ENCODE results near the gene ADPRM. TPM values are rescaled to one million over a fixed set of nuclear protein-coding genes. Genes with fewer than 3 reads are reported as not detected.

ADPRM gene
- total RNA-seq, 1 donor from 2014 or later: 9.2 TPM

DNA sequence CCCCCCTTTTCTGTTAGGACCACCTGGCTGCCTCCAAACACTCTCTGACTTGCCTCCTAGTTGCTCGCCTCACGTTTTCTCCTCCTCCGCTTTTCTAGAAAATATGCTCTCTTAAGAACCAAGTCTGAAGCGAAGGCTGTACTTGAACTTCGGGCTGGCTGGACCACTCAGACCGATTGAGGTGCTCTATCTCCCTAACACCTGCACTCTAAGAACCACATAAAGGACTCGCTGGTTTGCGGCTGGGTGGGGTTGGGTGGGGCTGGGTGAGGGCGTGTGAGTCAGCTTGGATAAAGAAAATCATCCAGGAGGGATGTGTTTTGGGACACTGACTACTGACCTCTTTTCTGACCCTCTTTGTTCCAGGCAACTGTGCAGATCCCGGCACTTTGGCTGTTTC is 55.3 kb downstream of the ADPRM start:
- TF ChIP-seq, protein P1, sequence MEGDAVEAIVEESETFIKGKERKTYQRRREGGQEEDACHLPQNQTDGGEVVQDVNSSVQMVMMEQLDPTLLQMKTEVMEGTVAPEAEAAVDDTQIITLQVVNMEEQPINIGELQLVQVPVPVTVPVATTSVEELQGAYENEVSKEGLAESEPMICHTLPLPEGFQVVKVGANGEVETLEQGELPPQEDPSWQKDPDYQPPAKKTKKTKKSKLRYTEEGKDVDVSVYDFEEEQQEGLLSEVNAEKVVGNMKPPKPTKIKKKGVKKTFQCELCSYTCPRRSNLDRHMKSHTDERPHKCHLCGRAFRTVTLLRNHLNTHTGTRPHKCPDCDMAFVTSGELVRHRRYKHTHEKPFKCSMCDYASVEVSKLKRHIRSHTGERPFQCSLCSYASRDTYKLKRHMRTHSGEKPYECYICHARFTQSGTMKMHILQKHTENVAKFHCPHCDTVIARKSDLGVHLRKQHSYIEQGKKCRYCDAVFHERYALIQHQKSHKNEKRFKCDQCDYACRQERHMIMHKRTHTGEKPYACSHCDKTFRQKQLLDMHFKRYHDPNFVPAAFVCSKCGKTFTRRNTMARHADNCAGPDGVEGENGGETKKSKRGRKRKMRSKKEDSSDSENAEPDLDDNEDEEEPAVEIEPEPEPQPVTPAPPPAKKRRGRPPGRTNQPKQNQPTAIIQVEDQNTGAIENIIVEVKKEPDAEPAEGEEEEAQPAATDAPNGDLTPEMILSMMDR (IDR thresholded peaks at IDR 0.05; ENCODE audit: unreplicated experiment): no peak
- H3K27me3 Mint-ChIP-seq: peaks cover 65% of the 10 kb centered on the region
- H3K27ac Mint-ChIP-seq: no peak overlapping the region
- no peaks in the 10 kb centered on the region for H3K36me3 Mint-ChIP-seq (ENCODE audit: insufficient read depth)
- DNase-seq (ENCODE audit: low spot score, unreplicated experiment): no peak
- peaks cover 24% of the 10 kb centered on the region for H3K4me1 Mint-ChIP-seq (ENCODE audit: low read depth)
- H3K9me3 Mint-ChIP-seq (ENCODE audit: low read depth): no peaks in the 10 kb centered on the region
- H3K4me3 Mint-ChIP-seq (ENCODE audit: low read depth): no peak overlapping the region

GRCh38 chr17:10754109-10754508 is 56.7 kb downstream of the ADPRM start:
- no peak overlapping the region for H3K4me3 Mint-ChIP-seq (ENCODE audit: low read depth)
- peaks cover 55% of the 10 kb centered on the region for H3K27me3 Mint-ChIP-seq
- TF ChIP-seq, protein P1 (IDR thresholded peaks at IDR 0.05; ENCODE audit: unreplicated experiment): peak; percentile 45

GRCh38 chr17:10754861-10755591 is 57.6 kb downstream of the ADPRM start:
- no peaks in the 10 kb centered on the region for H3K36me3 Mint-ChIP-seq (ENCODE audit: insufficient read depth)
- no peak overlapping the region for H3K4me3 Mint-ChIP-seq (ENCODE audit: low read depth)
- peaks cover 46% of the 10 kb centered on the region for H3K27me3 Mint-ChIP-seq
- no peak overlapping the region for H3K27ac Mint-ChIP-seq
- H3K4me1 Mint-ChIP-seq (ENCODE audit: low read depth): peaks cover 25% of the 10 kb centered on the region
- DNase-seq (ENCODE audit: low spot score, unreplicated experiment): no peak
- TF ChIP-seq, protein P1 (IDR thresholded peaks at IDR 0.05; ENCODE audit: unreplicated experiment): no peak
- H3K9me3 Mint-ChIP-seq (ENCODE audit: low read depth): no peaks in the 10 kb centered on the region

More at GRCh38 chr17:10754109-10754508, 56.7 kb downstream of the ADPRM start:
- H3K27ac Mint-ChIP-seq: no peak overlapping the region
- H3K36me3 Mint-ChIP-seq (ENCODE audit: insufficient read depth): no peaks in the 10 kb centered on the region
- peaks cover 27% of the 10 kb centered on the region for H3K4me1 Mint-ChIP-seq (ENCODE audit: low read depth)
- no peak for DNase-seq (ENCODE audit: low spot score, unreplicated experiment)
- H3K9me3 Mint-ChIP-seq (ENCODE audit: low read depth): no peaks in the 10 kb centered on the region

DNA sequence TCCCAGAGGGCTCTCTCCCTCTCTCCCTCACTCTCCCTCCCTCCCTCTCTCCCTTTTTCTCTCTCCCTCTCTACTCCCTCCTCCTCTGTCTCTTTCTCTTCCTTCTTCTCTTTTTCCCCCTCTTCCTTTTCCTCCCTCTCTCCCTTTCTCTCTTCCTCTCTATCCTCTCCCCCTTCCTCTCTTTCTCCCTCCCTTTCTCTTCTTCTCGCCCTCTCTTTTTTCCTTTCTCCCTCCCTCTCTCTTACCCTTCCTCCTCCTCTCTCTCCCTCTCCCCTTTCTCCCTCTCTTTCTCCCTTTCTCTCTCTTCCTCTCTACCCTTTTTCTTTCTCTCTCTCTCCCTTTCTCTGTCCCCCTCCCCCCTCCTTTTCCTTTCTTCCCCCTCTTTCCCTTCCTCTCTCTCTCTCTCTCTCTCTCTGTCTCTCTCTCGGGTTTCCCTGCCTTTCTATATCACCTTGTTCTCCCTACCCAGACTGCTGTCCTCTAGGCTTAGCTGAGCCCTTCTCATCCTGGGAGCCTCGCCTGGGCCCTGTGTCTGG is 58.3 kb downstream of the ADPRM start:
- no peak overlapping the region for H3K27ac Mint-ChIP-seq
- no peaks in the 10 kb centered on the region for H3K9me3 Mint-ChIP-seq (ENCODE audit: low read depth)
- no peak overlapping the region for H3K4me3 Mint-ChIP-seq (ENCODE audit: low read depth)
- TF ChIP-seq, protein P1 (IDR thresholded peaks at IDR 0.05; ENCODE audit: unreplicated experiment): no peak
- no peaks in the 10 kb centered on the region for H3K36me3 Mint-ChIP-seq (ENCODE audit: insufficient read depth)
- peaks cover 42% of the 10 kb centered on the region for H3K27me3 Mint-ChIP-seq
- peaks cover 25% of the 10 kb centered on the region for H3K4me1 Mint-ChIP-seq (ENCODE audit: low read depth)
- DNase-seq (ENCODE audit: low spot score, unreplicated experiment): no peak

DNA sequence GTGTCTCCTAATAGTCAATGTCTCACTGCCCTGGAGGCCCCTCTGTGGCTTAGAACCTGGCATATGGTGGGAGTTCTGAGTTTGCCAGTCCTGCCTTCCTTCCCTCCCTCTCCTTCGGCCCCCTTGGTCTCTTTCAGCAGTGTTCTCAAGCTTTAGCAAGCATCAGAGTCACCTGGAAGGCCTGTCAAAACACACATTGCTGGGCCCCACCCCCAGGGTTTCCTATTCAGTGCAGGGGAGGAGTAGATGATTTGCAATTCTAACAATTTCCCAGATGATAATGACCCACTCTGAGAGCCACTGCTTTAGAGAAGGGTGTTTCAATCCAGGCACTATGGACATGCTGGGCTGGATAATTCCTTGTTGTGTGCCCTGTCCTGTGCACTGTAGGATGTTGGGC is 58.8 kb downstream of the ADPRM start:
- TF ChIP-seq, protein P1 (IDR thresholded peaks at IDR 0.05; ENCODE audit: unreplicated experiment): no peak
- no peak overlapping the region for H3K4me3 Mint-ChIP-seq (ENCODE audit: low read depth)
- no peak overlapping the region for H3K27ac Mint-ChIP-seq
- peaks cover 40% of the 10 kb centered on the region for H3K27me3 Mint-ChIP-seq
- no peaks in the 10 kb centered on the region for H3K9me3 Mint-ChIP-seq (ENCODE audit: low read depth)
- H3K4me1 Mint-ChIP-seq (ENCODE audit: low read depth): peaks cover 25% of the 10 kb centered on the region
- H3K36me3 Mint-ChIP-seq (ENCODE audit: insufficient read depth): no peaks in the 10 kb centered on the region
- DNase-seq (ENCODE audit: low spot score, unreplicated experiment): no peak

Measured in progenitor cell of endocrine pancreas (in vitro differentiated cells).